GM12801 (cell line): Measurements from ENCODE around the gene TROAP.

ENCODE experiments used
- TF ChIP-seq, protein P1 (sequence below): IDR thresholded peaks from one replicate; pipeline ENCODE4 v1.5.1; 2011; ENCODE audit warnings: control low read depth; ENCODE audit not compliant: insufficient read length; ENCODE audit errors: extremely low read depth

Gene TROAP

GRCh38 chr12:49335955-49336644 is 13.0 kb downstream of the TROAP start:
- TF ChIP-seq, protein P1, sequence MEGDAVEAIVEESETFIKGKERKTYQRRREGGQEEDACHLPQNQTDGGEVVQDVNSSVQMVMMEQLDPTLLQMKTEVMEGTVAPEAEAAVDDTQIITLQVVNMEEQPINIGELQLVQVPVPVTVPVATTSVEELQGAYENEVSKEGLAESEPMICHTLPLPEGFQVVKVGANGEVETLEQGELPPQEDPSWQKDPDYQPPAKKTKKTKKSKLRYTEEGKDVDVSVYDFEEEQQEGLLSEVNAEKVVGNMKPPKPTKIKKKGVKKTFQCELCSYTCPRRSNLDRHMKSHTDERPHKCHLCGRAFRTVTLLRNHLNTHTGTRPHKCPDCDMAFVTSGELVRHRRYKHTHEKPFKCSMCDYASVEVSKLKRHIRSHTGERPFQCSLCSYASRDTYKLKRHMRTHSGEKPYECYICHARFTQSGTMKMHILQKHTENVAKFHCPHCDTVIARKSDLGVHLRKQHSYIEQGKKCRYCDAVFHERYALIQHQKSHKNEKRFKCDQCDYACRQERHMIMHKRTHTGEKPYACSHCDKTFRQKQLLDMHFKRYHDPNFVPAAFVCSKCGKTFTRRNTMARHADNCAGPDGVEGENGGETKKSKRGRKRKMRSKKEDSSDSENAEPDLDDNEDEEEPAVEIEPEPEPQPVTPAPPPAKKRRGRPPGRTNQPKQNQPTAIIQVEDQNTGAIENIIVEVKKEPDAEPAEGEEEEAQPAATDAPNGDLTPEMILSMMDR: no peak

GRCh38 chr12:49336645-49337584 is 13.9 kb downstream of the TROAP start, which contains the start of gene C1QL4:
Gene C1QL4, minus strand, starts transcription at chr12:49337188. Its CDS starts 711 bp downstream, at chr12:49336477.
- TF ChIP-seq, protein P1: no peak

DNA sequence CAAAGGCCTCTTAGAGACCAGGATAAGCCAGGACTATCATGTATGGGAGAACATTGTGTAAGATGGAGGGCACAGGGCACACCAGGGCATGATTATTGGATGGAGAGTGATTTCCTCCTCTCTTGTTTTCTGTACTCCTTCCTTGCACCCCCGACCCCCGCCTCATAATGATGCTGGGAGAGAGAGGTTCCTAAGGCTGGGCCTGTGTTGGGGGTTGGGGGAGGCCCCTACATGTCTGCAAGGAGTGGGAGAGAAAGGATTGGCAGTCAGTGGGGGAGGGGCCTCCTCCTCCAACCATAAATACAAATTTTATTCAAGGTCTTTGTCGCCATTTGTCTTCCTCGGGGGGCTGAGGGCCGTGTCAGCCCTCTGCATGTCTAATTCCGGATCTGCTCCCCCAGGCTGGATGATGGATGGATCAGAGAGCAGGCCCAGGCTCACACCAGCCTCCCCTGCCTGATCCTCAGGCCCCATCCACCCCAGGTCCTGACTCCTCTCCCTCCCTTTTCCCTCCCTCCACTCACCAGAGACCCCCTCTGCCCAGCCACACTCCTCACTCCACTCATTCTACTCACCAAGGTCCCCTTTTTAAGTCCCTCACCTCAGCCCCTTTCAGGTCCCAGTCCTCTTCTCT is 15.9 kb downstream of the TROAP start:
- TF ChIP-seq, protein P1: no peak

GRCh38 chr12:49339464-49339861 is 16.4 kb downstream of the TROAP start:
- TF ChIP-seq, protein P1: no peak

GRCh38 chr12:49340095-49340870 is 17.2 kb downstream of the TROAP start:
- TF ChIP-seq, protein P1: no peak

GRCh38 chr12:49340971-49341776 is 18.1 kb downstream of the TROAP start:
- TF ChIP-seq, protein P1: no peak
